H1 (cell line): Measurements from ENCODE around the gene GPALPP1. TPM values are rescaled to one million over a fixed set of nuclear protein-coding genes. Genes with fewer than 3 reads are reported as not detected.

Experiments
- CTCF ChIA-PET: fragments of 300-600 bp; sonication (Branson Sonifier 250); formaldehyde crosslinking; loops from one replicate; lab custom pipeline; 2021; ENCODE audit not compliant: partially characterized antibody; lab: Charles Lee
- POLR2A ChIA-PET: fragments of 300-600 bp; sonication (Branson Sonifier 250); formaldehyde crosslinking; loops from one replicate; lab custom pipeline; 2021; ENCODE audit warnings: inconsistent platforms; ENCODE audit not compliant: partially characterized antibody; lab: Charles Lee
- DNase-seq, 2 experiments: peaks; one replicate each; pipeline versions ENCODE4 v3.0.0 to v3.0.0-alpha.2; 2010 to 2022; ENCODE audit warnings: low spot score in 2 of 2, low read depth in 1 of 2, mixed read lengths in 1 of 2
- FAIRE-seq: peaks from 2 replicates; lab custom pipeline; 2011; peaks lifted over from hg19 to GRCh38; lab: Jason Lieb, UNC
- H2AFZ ChIP-seq: 2 replicates; pipeline ENCODE4 v1.8.1; 2012; ENCODE audit warnings: low read length, inconsistent platforms
- H2AK5ac ChIP-seq: 2 replicates; pipeline ENCODE4 v1.6.1; 2013; ENCODE audit warnings: low read depth, low read length
- H2BK120ac ChIP-seq: replicated peaks from 2 replicates; pipeline ENCODE3; 2013; ENCODE audit warnings: low read depth, low read length, inconsistent platforms
- H2BK12ac ChIP-seq: 2 replicates; pipeline ENCODE4 v1.6.1; 2013; ENCODE audit warnings: low read depth, low read length
- H2BK15ac ChIP-seq: 2 replicates; pipeline ENCODE4 v1.6.1; 2013; ENCODE audit warnings: low read length
- H2BK20ac ChIP-seq: 2 replicates; pipeline ENCODE4 v1.6.1; 2013; ENCODE audit warnings: low read length
- H2BK5ac ChIP-seq: 2 replicates; pipeline ENCODE4 v1.6.1; 2013; ENCODE audit warnings: low read depth, low read length
- H3K14ac ChIP-seq: 2 replicates; pipeline ENCODE4 v1.6.1; 2013; ENCODE audit warnings: inconsistent platforms; ENCODE audit not compliant: insufficient read length
- H3K18ac ChIP-seq: 2 replicates; pipeline ENCODE4 v1.6.1; 2013; ENCODE audit warnings: low read length; ENCODE audit errors: extremely low read depth
- H3K23ac ChIP-seq: 2 replicates; pipeline ENCODE4 v1.6.1; 2013; ENCODE audit warnings: inconsistent platforms; ENCODE audit not compliant: insufficient read length
- H3K23me2 ChIP-seq: 2 replicates; pipeline ENCODE4 v1.6.1; 2013; ENCODE audit warnings: low read depth, low read length
- H3K27ac ChIP-seq: 2 replicates; pipeline ENCODE4 v1.6.1; 2011; ENCODE audit warnings: low read depth, low read length, inconsistent platforms
- H3K27me3 ChIP-seq, 4 experiments: replicated peaks in 1 of 4; 1 replicate in 1 of 4; 2 replicates in 3 of 4; pipeline versions ENCODE4 v1.6.1 to v1.8.1; 2011 to 2013; ENCODE audit warnings: low read length in 3 of 4, mild to moderate bottlenecking in 3 of 4, inconsistent platforms in 2 of 4, mixed read lengths in 2 of 4, moderate library complexity in 1 of 4; ENCODE audit not compliant: control insufficient read depth in 3 of 4, insufficient read depth in 3 of 4; ENCODE audit errors: extremely low read depth in 1 of 4
- H3K36me3 ChIP-seq, 4 experiments: 2 replicates each; pipeline versions ENCODE4 v1.6.1 to v1.8.1; 2011 to 2013; ENCODE audit warnings: mild to moderate bottlenecking in 4 of 4, low read length in 3 of 4, moderate library complexity in 2 of 4, control low read depth in 1 of 4, inconsistent platforms in 1 of 4; ENCODE audit not compliant: insufficient read depth in 4 of 4, control insufficient read depth in 2 of 4
- H3K4ac ChIP-seq: replicated peaks from 2 replicates; pipeline ENCODE3; 2013; ENCODE audit warnings: low read length, low read depth, mixed read lengths, inconsistent platforms; ENCODE audit not compliant: insufficient read length
- H3K4me1 ChIP-seq, 4 experiments: replicated peaks in 1 of 4; 1 replicate in 1 of 4; 2 replicates in 3 of 4; pipeline versions ENCODE4 v1.6.1 to v1.8.1; 2011 to 2013; ENCODE audit warnings: low read length in 3 of 4, inconsistent platforms in 2 of 4, mixed read lengths in 1 of 4; ENCODE audit not compliant: insufficient read depth in 4 of 4, control insufficient read depth in 3 of 4
- H3K4me2 ChIP-seq, 2 experiments: 2 replicates each; pipeline versions ENCODE4 v1.6.1 to v1.8.1; 2011 to 2013; ENCODE audit warnings: low read depth in 2 of 2, low read length in 2 of 2, control low read depth in 1 of 2, inconsistent platforms in 1 of 2, mild to moderate bottlenecking in 1 of 2; ENCODE audit not compliant: insufficient read depth in 1 of 2
- H3K4me3 ChIP-seq, 4 experiments: fragments of 200-600, 300-600 bp in 1 of 4; sonication (generic), shearing (Covaris generic), sonication (Bioruptor Twin) in 1 of 4; 2 replicates each; pipeline versions ENCODE4 v1.5.1 to v1.8.1; 2011 to 2016; ENCODE audit warnings: low read length in 4 of 4, low read depth in 3 of 4, control low read depth in 2 of 4, inconsistent platforms in 2 of 4, mild to moderate bottlenecking in 2 of 4, mixed read lengths in 1 of 4, moderate library complexity in 1 of 4; ENCODE audit not compliant: insufficient read depth in 2 of 4; ENCODE audit errors: extremely low read depth in 1 of 4
- H3K56ac ChIP-seq: replicated peaks from 2 replicates; pipeline ENCODE3; 2013; ENCODE audit warnings: low read depth, mild to moderate bottlenecking, mixed read lengths, low read length, inconsistent platforms; ENCODE audit not compliant: insufficient read length
- H3K79me1 ChIP-seq: 2 replicates; pipeline ENCODE4 v1.6.1; 2013; ENCODE audit warnings: low read depth, low read length, control low read depth
- H3K79me2 ChIP-seq, 2 experiments: 2 replicates each; pipeline versions ENCODE4 v1.6.1 to v1.8.1; 2012 to 2013; ENCODE audit warnings: low read length in 2 of 2, mild to moderate bottlenecking in 2 of 2, inconsistent platforms in 1 of 2; ENCODE audit not compliant: insufficient read depth in 2 of 2, control insufficient read depth in 1 of 2
- H3K9ac ChIP-seq, 4 experiments: replicated peaks in 1 of 4; 1 replicate in 1 of 4; 2 replicates in 3 of 4; pipeline versions ENCODE4 v1.6.1 to v1.8.1; 2011 to 2013; ENCODE audit warnings: low read depth in 3 of 4, low read length in 3 of 4, control low read depth in 2 of 4, mild to moderate bottlenecking in 2 of 4, moderate library complexity in 2 of 4, inconsistent platforms in 1 of 4; ENCODE audit errors: extremely low read depth in 1 of 4
- H3K9me3 ChIP-seq, 2 experiments: 2 replicates each; pipeline versions ENCODE4 v1.6.1 to v1.8.1; 2012 to 2013; ENCODE audit warnings: mild to moderate bottlenecking in 2 of 2, moderate library complexity in 2 of 2, control low read depth in 1 of 2, inconsistent platforms in 1 of 2, low read depth in 1 of 2, low read length in 1 of 2, mixed read lengths in 1 of 2; ENCODE audit not compliant: insufficient read depth in 2 of 2
- H4K20me1 ChIP-seq, 2 experiments: replicated peaks in 1 of 2; 2 replicates each; pipeline versions ENCODE3 to v1.8.1; 2011 to 2013; ENCODE audit warnings: inconsistent platforms in 2 of 2, low read length in 2 of 2, mild to moderate bottlenecking in 1 of 2; ENCODE audit not compliant: insufficient read depth in 2 of 2, control insufficient read depth in 1 of 2
- H4K5ac ChIP-seq: 2 replicates; pipeline ENCODE4 v1.6.1; 2013; ENCODE audit warnings: low read length, low read depth, mixed read lengths, inconsistent platforms; ENCODE audit not compliant: insufficient read length
- H4K8ac ChIP-seq: 2 replicates; pipeline ENCODE4 v1.8.0; 2013; ENCODE audit warnings: mild to moderate bottlenecking, moderate library complexity, low read length, inconsistent platforms; ENCODE audit not compliant: insufficient read depth; ENCODE audit errors: extremely low read depth
- H4K91ac ChIP-seq: replicated peaks from 2 replicates; pipeline ENCODE3; 2013; ENCODE audit warnings: low read length, mixed read lengths, inconsistent platforms; ENCODE audit not compliant: insufficient read length
- ASH2L ChIP-seq: fragments of 200-600, 300-600 bp; sonication (generic); IDR thresholded peaks from one replicate; pipeline ENCODE4 v1.7.1; 2017; ENCODE audit warnings: low read length
- ATF3 ChIP-seq: IDR thresholded peaks from 2 replicates; pipeline ENCODE4 v1.6.1; 2011; ENCODE audit warnings: low read depth, mild to moderate bottlenecking, low read length; ENCODE audit not compliant: insufficient read depth
- CTCF ChIP-seq, 3 experiments: IDR thresholded peaks; 1 replicate in 2 of 3; 2 replicates in 1 of 3; pipeline versions ENCODE4 v1.5.1 to v1.6.1; 2011; ENCODE audit warnings: low read length in 3 of 3, mild to moderate bottlenecking in 3 of 3, inconsistent platforms in 2 of 3, low read depth in 1 of 3, moderate library complexity in 1 of 3; ENCODE audit not compliant: insufficient read depth in 1 of 3; ENCODE audit errors: control extremely low read depth in 1 of 3
- GABPA ChIP-seq: IDR thresholded peaks from 2 replicates; pipeline ENCODE4 v1.6.1; 2011; ENCODE audit warnings: mild to moderate bottlenecking, low read length, moderate library complexity, borderline replicate concordance; ENCODE audit not compliant: insufficient read depth
- MAX ChIP-seq: IDR thresholded peaks from 2 replicates; pipeline ENCODE4 v1.6.1; 2012; ENCODE audit warnings: inconsistent platforms
- NANOG ChIP-seq: IDR thresholded peaks from 2 replicates; pipeline ENCODE4 v1.6.1; 2011; ENCODE audit warnings: low read length, low read depth, mild to moderate bottlenecking, inconsistent platforms; ENCODE audit not compliant: insufficient read depth, poor library complexity, severe bottlenecking
- NRF1 ChIP-seq: IDR thresholded peaks from 2 replicates; pipeline ENCODE4 v1.6.1; 2011; ENCODE audit warnings: mild to moderate bottlenecking, low read depth, low read length, improper control_type of control experiment
- SIN3A ChIP-seq, 2 experiments: IDR thresholded peaks in 1 of 2; conservative IDR thresholded peaks in 1 of 2; 2 replicates each; pipeline ENCODE4 v1.6.1; 2011 to 2012; ENCODE audit warnings: low read length in 2 of 2, improper control_type of control experiment in 1 of 2, low read depth in 1 of 2, mild to moderate bottlenecking in 1 of 2
- SIRT6 ChIP-seq: IDR thresholded peaks from one replicate; pipeline ENCODE4 v1.7.1; 2012; ENCODE audit warnings: low read length, inconsistent platforms
- SUZ12 ChIP-seq: fragments of 200-600 bp; sonication (generic); IDR thresholded peaks from 2 replicates; pipeline ENCODE4 v1.6.1; 2012; ENCODE audit warnings: mild to moderate bottlenecking, inconsistent platforms, low read length, moderate library complexity, mixed read lengths
- WGBS, 2 experiments: shearing (Covaris generic) in 1 of 2; methylation state at CpG; one replicate each; pipeline versions ENCODE4 v1.1.6 to v1.1.7; 2013 to 2015; ENCODE audit warnings: low lambda C conversion rate in 2 of 2, mixed read lengths in 2 of 2, inconsistent platforms in 1 of 2, low coverage in 1 of 2, missing lambda C conversion rate in 1 of 2; ENCODE audit not compliant: insufficient replicate concordance in 2 of 2, insufficient coverage in 1 of 2, insufficient read length in 1 of 2; ENCODE audit errors: extremely low coverage in 1 of 2, missing lambda C conversion rate in 1 of 2; 5-methylcytosine and 5-hydroxymethylcytosine counted together
- polyA plus RNA-seq, 7 experiments: library from polyadenylated mRNA; depleted of rRNA in 3 of 7; stranded (reverse) in 5 of 7; unstranded in 2 of 7; fragments of >200 nt in 5 of 7; fragments of 200-250 nt in 2 of 7; gene quantifications; 1 replicate in 5 of 7; 2 replicates in 1 of 7; 4 replicates in 1 of 7; pipeline versions ENCODE4 v1.2.1 to v1.2.3, GENCODE V29; 2011 to 2013; ENCODE audit warnings: missing spikeins in 2 of 7, mixed read lengths in 2 of 7
- total RNA-seq: library from RNA; stranded (reverse); fragmentation: NEBNext Ultra II Directional; extraction: Animal tissue kit (Norgen Biotek cat#: 25700); gene quantifications from 2 replicates; pipeline ENCODE4 v1.2.1, GENCODE V29; 2021

GPALPP1 gene
- total and polyA plus RNA-seq, 2 of the 8 experiments (the other 6 are each of a cell fraction or from before 2014, with no cell fraction given): 8.5 to 26.1 TPM

- Histone ChIP-seq H3K4me2 (no peak overlapping the region), H4K8ac (no peak overlapping the region), H4K5ac (no peak overlapping the region), H3K27me3 (no peaks in the 10 kb centered on the region), H2BK5ac (no peak overlapping the region), H3K18ac (no peak overlapping the region), H3K4ac (no peak overlapping the region), H3K36me3 (peaks cover 3 to 14% (median 11%) of the 10 kb centered on the region in 4 experiments; a peak in 5 of 8 replicates), H2BK20ac (no peak overlapping the region), H3K4me3 (no peak overlapping the region), H4K91ac (no peak overlapping the region), H3K79me2 (no peaks in the 10 kb centered on the region), H3K23me2 (no peaks in the 10 kb centered on the region), H2BK12ac (no peak overlapping the region), H3K9me3 (no peaks in the 10 kb centered on the region), H2BK120ac (no peak overlapping the region), H3K23ac (no peak overlapping the region), H2AFZ (no peak overlapping the region), H3K79me1 (no peaks in the 10 kb centered on the region), H3K27ac (no peak overlapping the region), H3K9ac (no peak overlapping the region), H2AK5ac (no peak overlapping the region), H3K4me1 (no peaks in the 10 kb centered on the region), H3K14ac (no peak overlapping the region), H3K56ac (no peak overlapping the region), H2BK15ac (no peak overlapping the region), H4K20me1 (no peaks in the 10 kb centered on the region)
- FAIRE-seq (no peak), DNase-seq (no peak)
- 88% methylated on average over 2 of the region's 2 CpGs; no CpG with 5 or more reads in 1 of the 2 experiments for WGBS, 2 experiments
- ChIA-PET CTCF (interaction anchor here (1.8 kb wide), 1 partner anchor 8 kb away, joined by 5 read pairs; no protein-coding TSS in a partner anchor), POLR2A (no interaction called here)
- TF ChIP-seq GABPA: no peak
- TF ChIP-seq ASH2L: no peak
- TF ChIP-seq ATF3: no peak
- TF ChIP-seq NRF1: no peak
- TF ChIP-seq SIN3A (conservative IDR thresholded peaks at IDR 0.05 in 1 of 2, IDR thresholded peaks at IDR 0.05 in 1 of 2; ENCODE audit: low read depth in 1 of 2, low read length in 2 of 2): no peak
- TF ChIP-seq CTCF (IDR thresholded peaks at IDR 0.05; ENCODE audit: control extremely low read depth in 1 of 3, insufficient read depth in 1 of 3, low read depth in 1 of 3, low read length in 3 of 3): no peak
- TF ChIP-seq SUZ12: no peak
- TF ChIP-seq NANOG: no peak
- no peak for TF ChIP-seq MAX
- no peak for TF ChIP-seq SIRT6
Measured at GRCh38 chr13:45015300-45015699, 26.0 kb downstream of the GPALPP1 start.
